Activated CD4-positive, alpha-beta T cell treated with anti-CD3 and anti-CD28 coated beads, Interleukin-2, amount 10 ng/mL, durations not matched to agents 7 days and 5 days (primary cell): Measurements from ENCODE around the gene WDR43. TPM values are rescaled to one million over a fixed set of nuclear protein-coding genes. Genes with fewer than 3 reads are reported as not detected.

Experiments used
- CTCF ChIA-PET: fragments of 350-600 bp; sonication (Branson Sonifier 250); formaldehyde crosslinking; loops from one replicate; lab custom pipeline; 2021; ENCODE audit warnings: antibody characterized with exemption; lab: Charles Lee
- POLR2A ChIA-PET: fragments of 350-600 bp; sonication (Branson Sonifier 250); formaldehyde crosslinking; loops from one replicate; lab custom pipeline; 2021; ENCODE audit warnings: antibody characterized with exemption; lab: Charles Lee
- DNase-seq: peaks from one replicate; pipeline ENCODE4 v3.0.0-alpha.2; 2020
- H3K27ac Mint-ChIP-seq: one replicate; pipeline ENCODE4 v1.8.0; 2021; ENCODE audit warnings: mild to moderate bottlenecking, moderate library complexity, mixed read lengths
- H3K27me3 Mint-ChIP-seq: one replicate; pipeline ENCODE4 v1.8.0; 2021; ENCODE audit warnings: mixed read lengths
- H3K36me3 Mint-ChIP-seq: one replicate; pipeline ENCODE4 v1.8.0; 2021; ENCODE audit warnings: low read depth, mixed read lengths
- H3K4me1 Mint-ChIP-seq: one replicate; pipeline ENCODE4 v1.8.0; 2021; ENCODE audit warnings: mixed read lengths
- H3K4me3 Mint-ChIP-seq: one replicate; pipeline ENCODE4 v1.8.0; 2021; ENCODE audit warnings: mild to moderate bottlenecking, moderate library complexity, mixed read lengths
- H3K9me3 Mint-ChIP-seq: one replicate; pipeline ENCODE4 v1.8.0; 2021; ENCODE audit warnings: mixed read lengths
- total RNA-seq, 2 experiments: library from RNA; stranded (reverse); gene quantifications; one replicate each; pipeline ENCODE4 v1.2.3, GENCODE V29; 2021

WDR43 gene
- total RNA-seq, 2 experiments from 2014 or later: 52.9 to 74.6 TPM

DNA sequence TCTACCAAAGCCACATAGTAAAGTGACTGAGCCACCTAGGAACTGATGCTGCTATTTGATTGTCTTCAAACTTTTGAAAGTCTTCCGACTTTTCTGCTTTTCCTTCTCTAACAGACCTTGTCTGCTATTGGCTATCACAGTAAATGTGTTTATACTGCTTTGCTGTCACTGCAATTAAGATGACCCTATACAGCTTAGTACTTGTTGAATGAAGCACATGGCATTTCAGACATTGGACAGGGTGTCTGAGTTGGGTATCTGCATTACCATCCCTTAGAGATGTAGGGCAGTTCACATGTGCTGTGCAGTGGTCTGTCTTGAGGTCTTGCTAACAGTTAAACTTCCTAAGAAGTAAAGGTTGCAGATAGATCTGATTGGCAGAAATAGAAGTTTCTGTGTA is 3.6 kb downstream of the WDR43 start:
- H3K36me3 Mint-ChIP-seq: peaks cover 17% of the 10 kb centered on the region
- H3K4me3 Mint-ChIP-seq: no peak overlapping the region
- no peak overlapping the region for H3K27ac Mint-ChIP-seq
- H3K27me3 Mint-ChIP-seq: no peaks in the 10 kb centered on the region
- H3K4me1 Mint-ChIP-seq: peaks cover 54% of the 10 kb centered on the region
- ChIA-PET POLR2A (no interaction called here), CTCF (no interaction called here)
- H3K9me3 Mint-ChIP-seq: no peaks in the 10 kb centered on the region
- no peak for DNase-seq

DNA sequence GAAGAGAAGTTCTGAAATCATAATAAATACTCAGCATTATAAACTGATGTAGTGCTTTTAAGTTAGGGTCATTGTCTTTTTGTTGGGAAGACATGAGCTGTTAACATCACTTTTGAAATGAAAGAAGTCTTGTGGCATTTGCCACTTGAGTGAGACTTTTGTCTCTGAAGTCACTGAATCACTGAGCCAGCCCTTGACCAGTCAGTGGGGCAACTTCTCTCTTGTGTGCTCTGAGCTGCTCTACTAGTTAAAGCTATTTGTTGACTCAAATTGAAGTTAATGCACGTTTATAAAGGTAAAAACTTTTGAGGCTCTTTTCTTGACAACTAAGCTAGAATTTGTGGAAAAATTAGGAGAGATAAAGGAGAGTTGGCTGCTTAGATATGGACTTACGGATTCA is 6.7 kb downstream of the WDR43 start:
- H3K36me3 Mint-ChIP-seq: peaks cover 27% of the 10 kb centered on the region
- CTCF ChIA-PET: interaction anchor here (0.9 to 1.6 kb wide), 2 partner anchors 19 to 30 kb away, joined by 3 read pairs; no protein-coding TSS in a partner anchor
- POLR2A ChIA-PET: no interaction called here
- H3K9me3 Mint-ChIP-seq: no peaks in the 10 kb centered on the region
- no peaks in the 10 kb centered on the region for H3K27me3 Mint-ChIP-seq
- H3K4me3 Mint-ChIP-seq: no peak overlapping the region
- DNase-seq: no peak
- H3K4me1 Mint-ChIP-seq: peaks cover 56% of the 10 kb centered on the region
- no peak overlapping the region for H3K27ac Mint-ChIP-seq

DNA sequence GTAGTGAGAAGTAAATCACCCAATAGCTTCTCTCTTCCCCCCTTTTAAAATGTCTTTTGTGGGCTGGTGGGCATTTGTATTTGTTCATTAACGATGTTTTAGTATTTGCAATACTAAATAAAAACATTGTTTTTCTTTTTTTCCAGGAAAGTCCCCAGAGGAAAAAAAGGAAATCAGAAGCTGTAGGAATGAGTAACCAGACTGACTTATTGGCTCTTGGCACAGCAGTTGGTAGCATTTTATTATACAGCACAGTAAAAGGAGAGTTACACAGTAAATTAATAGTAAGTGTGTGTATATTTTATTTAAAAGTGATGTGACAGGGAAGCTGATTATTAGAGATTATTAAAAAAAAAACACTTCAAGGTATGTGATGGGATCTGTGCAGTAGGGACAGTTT is 7.4 kb downstream of the WDR43 start:
- Mint-ChIP-seq H3K27me3 (no peaks in the 10 kb centered on the region), H3K36me3 (peaks cover 33% of the 10 kb centered on the region), H3K4me3 (no peak overlapping the region), H3K27ac (no peak overlapping the region), H3K4me1 (peaks cover 52% of the 10 kb centered on the region), H3K9me3 (no peaks in the 10 kb centered on the region)
- no peak for DNase-seq
- POLR2A ChIA-PET: no interaction called here
- CTCF ChIA-PET: interaction anchor here (0.6 to 1.6 kb wide), 4 partner anchors 13 to 113 kb away, joined by 3 read pairs; no protein-coding TSS in a partner anchor

DNA sequence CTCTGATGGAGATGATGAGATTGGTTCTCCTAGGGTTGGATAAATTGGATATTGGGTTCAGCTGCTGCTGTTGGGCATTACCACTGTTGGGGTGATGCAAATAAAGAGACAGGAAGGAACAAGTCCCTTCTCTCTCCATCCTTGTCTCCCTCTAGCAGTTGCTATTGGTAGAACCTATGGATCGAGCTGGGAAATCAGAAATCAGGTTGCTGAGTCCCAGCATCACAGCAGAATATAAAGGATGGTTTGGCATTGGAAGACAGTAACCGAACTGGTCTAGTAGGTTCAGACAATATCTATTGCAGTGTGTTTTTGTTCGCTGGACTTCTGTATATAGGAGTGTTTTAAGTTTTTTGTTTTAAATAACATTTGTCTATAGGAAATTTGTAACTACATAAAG is 8.1 kb downstream of the WDR43 start:
- Mint-ChIP-seq H3K4me3 (no peak overlapping the region), H3K4me1 (peaks cover 45% of the 10 kb centered on the region), H3K9me3 (no peaks in the 10 kb centered on the region), H3K36me3 (peaks cover 35% of the 10 kb centered on the region), H3K27ac (peak overlapping the region; percentile 22), H3K27me3 (no peaks in the 10 kb centered on the region)
- no peak for DNase-seq
- CTCF ChIA-PET: interaction anchor here (1.2 kb wide), 1 partner anchor 112 kb away, joined by 3 read pairs; no protein-coding TSS in a partner anchor
- POLR2A ChIA-PET: no interaction called here

DNA sequence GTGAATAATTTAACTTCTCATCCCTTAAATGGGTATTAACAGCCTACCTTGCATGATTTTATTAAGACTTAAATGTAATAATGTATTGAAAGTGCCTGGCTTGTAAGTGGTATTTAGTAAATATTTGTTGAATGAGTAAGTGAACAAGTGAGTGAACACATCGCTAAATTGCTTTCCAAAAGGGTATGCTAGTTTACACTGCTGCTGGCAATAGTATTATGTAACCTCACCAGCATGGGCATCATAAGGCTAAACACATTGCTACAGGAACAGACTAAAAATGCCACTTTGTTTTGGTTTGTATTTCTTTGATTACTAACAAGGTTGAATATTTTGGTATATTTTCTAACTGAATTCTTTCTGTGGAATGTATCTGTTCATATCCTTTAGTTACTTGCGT is 9.8 kb downstream of the WDR43 start:
- no peak overlapping the region for H3K27ac Mint-ChIP-seq
- ChIA-PET CTCF (interaction anchor here (1.0 to 1.6 kb wide), 2 partner anchors 15 to 23 kb away, joined by 3 read pairs; no protein-coding TSS in a partner anchor), POLR2A (no interaction called here)

DNA sequence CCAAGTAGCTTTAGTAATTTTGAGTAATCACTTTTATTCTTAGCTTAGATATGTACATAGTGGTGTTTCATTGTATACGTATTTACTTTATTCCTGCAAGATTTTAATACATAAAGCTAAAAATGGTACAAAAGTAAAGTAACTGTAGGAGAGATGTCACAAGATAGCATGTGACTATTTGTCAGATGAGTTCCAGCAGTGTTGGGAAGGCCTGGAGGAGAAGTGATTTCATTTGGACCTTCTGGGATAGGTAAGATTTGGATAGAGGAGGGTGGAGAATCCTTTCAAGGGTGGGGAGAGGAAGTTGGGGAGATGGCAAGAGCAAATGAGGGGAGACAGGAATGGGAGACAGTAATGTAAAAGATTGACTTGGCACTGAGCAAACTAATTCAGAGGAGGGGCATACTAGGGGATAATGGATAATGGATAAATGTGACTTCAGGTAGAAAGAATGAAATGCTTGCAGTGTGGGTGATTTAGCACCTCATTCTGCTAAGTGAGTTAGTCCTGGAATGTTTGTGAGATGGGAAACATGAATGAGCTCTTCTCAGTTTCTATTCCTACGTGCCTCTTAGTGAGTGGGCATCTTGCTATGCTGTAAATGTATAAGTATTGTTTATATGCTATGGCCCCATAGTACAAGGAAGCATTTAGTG is 10.5 kb downstream of the WDR43 start:
- Mint-ChIP-seq H3K9me3 (no peaks in the 10 kb centered on the region), H3K36me3 (peaks cover 52% of the 10 kb centered on the region), H3K27ac (no peak overlapping the region), H3K27me3 (no peaks in the 10 kb centered on the region), H3K4me1 (peaks cover 24% of the 10 kb centered on the region), H3K4me3 (no peak overlapping the region)
- CTCF ChIA-PET: interaction anchor here (0.6 to 1.6 kb wide), 3 partner anchors 12 to 39 kb away, joined by 3 to 6 read pairs (median 3); no protein-coding TSS in a partner anchor
- no peak for DNase-seq
- POLR2A ChIA-PET: no interaction called here

More for the DNA sequence above, 9.8 kb downstream of the WDR43 start:
- Mint-ChIP-seq H3K27me3 (no peaks in the 10 kb centered on the region), H3K4me1 (peaks cover 29% of the 10 kb centered on the region), H3K4me3 (no peak overlapping the region), H3K36me3 (peaks cover 46% of the 10 kb centered on the region), H3K9me3 (no peaks in the 10 kb centered on the region)
- no peak for DNase-seq

DNA sequence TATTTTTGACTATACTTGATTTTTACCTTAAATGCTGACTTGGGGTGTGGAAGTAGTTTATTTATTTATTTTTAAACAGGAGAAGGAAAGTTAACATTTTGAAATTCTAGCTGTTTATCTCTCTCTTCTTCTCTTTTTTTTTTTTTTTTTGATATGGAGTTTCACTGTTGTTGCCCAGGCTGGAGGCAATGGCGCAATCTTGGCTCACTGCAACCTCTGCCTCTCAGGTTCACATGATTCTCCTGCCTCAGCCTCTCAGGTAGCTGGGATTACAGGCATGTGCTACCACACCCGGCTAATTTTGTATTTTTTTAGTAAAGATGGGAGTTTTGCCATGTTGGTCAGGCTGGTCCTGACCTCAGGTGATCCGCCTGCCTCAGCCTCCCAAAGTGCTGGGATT is 11.1 kb downstream of the WDR43 start:
- Mint-ChIP-seq H3K4me1 (peaks cover 22% of the 10 kb centered on the region), H3K36me3 (peaks cover 56% of the 10 kb centered on the region), H3K9me3 (no peaks in the 10 kb centered on the region), H3K27me3 (no peaks in the 10 kb centered on the region), H3K27ac (no peak overlapping the region), H3K4me3 (no peak overlapping the region)
- no peak for DNase-seq
- CTCF ChIA-PET: interaction anchor here (0.6 to 1.6 kb wide), 3 partner anchors 11 to 40 kb away, joined by 3 to 6 read pairs (median 3); no protein-coding TSS in a partner anchor
- POLR2A ChIA-PET: no interaction called here

DNA sequence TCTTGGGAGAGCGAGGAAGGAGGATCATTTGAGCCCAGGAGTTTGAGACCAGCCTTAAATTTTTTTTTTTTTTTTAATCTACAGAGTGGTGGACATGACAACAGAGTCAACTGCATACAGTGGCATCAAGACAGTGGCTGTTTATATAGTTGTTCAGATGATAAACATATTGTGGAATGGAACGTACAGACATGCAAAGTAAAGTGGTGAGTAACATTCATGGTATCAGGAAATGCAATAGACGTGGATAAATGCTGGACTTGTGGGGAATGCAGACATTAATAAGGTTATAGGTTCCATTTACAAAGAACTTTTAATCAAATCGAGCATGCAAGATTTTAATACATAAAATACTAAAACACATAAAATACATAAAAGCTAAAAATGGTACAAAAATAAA is 11.9 kb downstream of the WDR43 start:
- no peak for DNase-seq
- Mint-ChIP-seq H3K4me3 (no peak overlapping the region), H3K9me3 (no peaks in the 10 kb centered on the region), H3K27ac (no peak overlapping the region), H3K36me3 (peaks cover 53% of the 10 kb centered on the region), H3K4me1 (peaks cover 14% of the 10 kb centered on the region), H3K27me3 (no peaks in the 10 kb centered on the region)
- POLR2A ChIA-PET: no interaction called here
- CTCF ChIA-PET: interaction anchor here (1.3 kb wide), 1 partner anchor 11 kb away, joined by 3 read pairs; no protein-coding TSS in a partner anchor

DNA sequence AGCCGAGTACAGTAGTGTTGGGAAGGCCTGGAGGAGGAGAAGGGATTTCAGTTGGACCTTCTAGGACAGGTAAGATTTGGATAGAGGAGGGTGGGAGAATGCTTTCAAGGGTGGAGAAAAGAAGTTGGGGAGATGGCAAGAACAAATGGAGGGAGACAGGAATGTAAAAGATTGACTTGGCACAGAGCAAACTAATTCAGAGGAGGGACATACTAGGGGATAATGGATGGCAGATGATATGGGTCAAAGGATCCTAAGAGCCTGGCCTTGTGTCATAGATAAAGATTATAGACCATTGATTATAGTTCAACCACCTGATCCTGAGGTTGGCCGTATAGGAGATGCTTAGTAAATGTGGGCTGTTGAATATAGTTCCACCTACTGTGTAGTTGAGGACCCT is 12.4 kb downstream of the WDR43 start:
- Mint-ChIP-seq H3K4me1 (peaks cover 12% of the 10 kb centered on the region), H3K4me3 (no peak overlapping the region), H3K27me3 (no peaks in the 10 kb centered on the region), H3K9me3 (no peaks in the 10 kb centered on the region), H3K27ac (no peak overlapping the region), H3K36me3 (peaks cover 51% of the 10 kb centered on the region)
- DNase-seq: no peak
- CTCF ChIA-PET: no interaction called here
- POLR2A ChIA-PET: no interaction called here

DNA sequence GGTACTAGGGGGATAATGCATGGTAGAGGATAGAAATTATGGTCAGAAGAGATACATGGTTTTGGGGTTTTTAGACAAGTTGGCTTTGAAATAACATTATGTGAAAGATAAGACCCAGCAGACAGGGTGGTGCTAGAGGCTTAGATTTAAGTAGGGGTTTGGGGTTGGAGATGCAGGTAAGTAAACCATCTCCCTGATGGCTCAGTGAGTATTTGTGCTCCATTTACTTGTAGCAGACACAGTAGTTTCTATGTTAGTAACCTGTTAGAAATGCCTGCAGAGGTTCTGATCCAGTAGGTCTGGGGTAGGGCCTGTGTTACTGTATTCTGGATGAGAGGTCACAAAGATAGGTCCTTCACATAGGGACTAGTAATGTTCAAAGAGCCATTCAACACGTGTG is 13.7 kb downstream of the WDR43 start:
- H3K36me3 Mint-ChIP-seq: peaks cover 50% of the 10 kb centered on the region
- no peak for DNase-seq
- H3K27ac Mint-ChIP-seq: no peak overlapping the region
- H3K4me3 Mint-ChIP-seq: no peak overlapping the region
- POLR2A ChIA-PET: no interaction called here
- CTCF ChIA-PET: interaction anchor here (0.6 kb wide), 2 partner anchors 26 to 920 kb away, joined by 4 read pairs; no protein-coding TSS in a partner anchor
- no peaks in the 10 kb centered on the region for H3K27me3 Mint-ChIP-seq
- H3K9me3 Mint-ChIP-seq: no peaks in the 10 kb centered on the region
- H3K4me1 Mint-ChIP-seq: peaks cover 12% of the 10 kb centered on the region

DNA sequence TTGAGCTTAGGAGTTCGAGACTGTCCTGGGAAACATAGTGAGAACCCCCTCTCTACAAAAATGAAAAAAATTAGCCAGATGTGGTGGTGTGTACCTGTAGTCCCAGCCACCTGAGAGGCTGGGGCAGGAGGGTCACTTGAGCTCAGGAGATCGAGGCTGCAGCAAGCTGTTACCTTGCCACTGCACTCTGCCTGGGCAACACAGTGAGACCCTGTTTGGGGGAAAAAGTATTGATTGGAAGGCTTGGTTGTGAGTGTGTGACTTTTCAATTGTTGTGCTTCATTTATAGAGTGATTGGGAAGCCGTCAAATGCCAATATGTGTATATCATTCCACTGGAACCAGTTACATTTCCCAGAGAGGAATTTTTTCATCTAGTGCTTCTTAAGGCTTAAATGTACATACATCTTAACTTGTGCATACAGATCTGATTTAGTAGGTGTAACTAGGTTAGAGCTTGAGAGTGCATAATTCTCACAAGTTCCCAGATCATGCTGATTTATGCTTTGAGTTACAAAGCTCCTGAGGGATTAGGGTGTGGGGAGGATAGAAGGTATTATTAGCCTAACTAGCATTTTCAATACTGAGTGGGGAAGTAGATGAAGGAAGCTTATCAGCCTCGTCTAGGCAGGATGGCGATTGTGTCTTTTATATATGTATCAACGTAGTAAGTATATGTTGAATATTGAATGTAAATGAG is 15.3 kb downstream of the WDR43 start:
- DNase-seq: no peak
- Mint-ChIP-seq H3K4me3 (no peak overlapping the region), H3K36me3 (peaks cover 55% of the 10 kb centered on the region), H3K9me3 (no peaks in the 10 kb centered on the region), H3K4me1 (peaks cover 12% of the 10 kb centered on the region), H3K27me3 (no peaks in the 10 kb centered on the region), H3K27ac (no peak overlapping the region)
- ChIA-PET POLR2A (no interaction called here), CTCF (interaction anchor here (0.8 to 1.7 kb wide), 6 partner anchors 14 to 334 kb away, joined by 3 read pairs; partner anchors contain the start of gene WDR43)

DNA sequence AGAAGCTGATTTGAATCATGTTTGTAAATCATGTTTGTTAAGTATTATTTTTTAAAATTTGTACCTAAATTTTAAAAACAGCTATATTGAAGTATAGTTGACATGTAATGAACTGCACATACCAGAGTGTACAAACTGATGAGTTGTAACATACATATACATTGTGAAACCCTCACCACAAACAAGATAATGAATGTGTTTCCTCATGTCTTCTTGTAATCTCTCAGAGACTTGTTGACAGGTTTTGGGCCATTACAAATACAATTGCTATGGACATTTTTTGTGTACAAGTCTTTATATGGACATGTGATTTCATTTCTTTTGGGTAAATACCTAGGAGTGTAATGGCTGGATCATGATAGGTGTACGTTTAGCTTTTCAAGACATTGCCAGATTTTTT is 21.5 kb downstream of the WDR43 start:
- ChIA-PET CTCF (interaction anchor here (0.8 to 1.2 kb wide), 2 partner anchors 13 to 52 kb away, joined by 3 to 4 read pairs; no protein-coding TSS in a partner anchor), POLR2A (interaction anchor here (1.0 kb wide), 1 partner anchor 19 kb away, joined by 8 read pairs; no protein-coding TSS in a partner anchor)
- H3K9me3 Mint-ChIP-seq: no peaks in the 10 kb centered on the region
- peaks cover 16% of the 10 kb centered on the region for H3K4me1 Mint-ChIP-seq
- DNase-seq: no peak
- no peak overlapping the region for H3K4me3 Mint-ChIP-seq
- peaks cover 39% of the 10 kb centered on the region for H3K36me3 Mint-ChIP-seq
- H3K27ac Mint-ChIP-seq: no peak overlapping the region
- no peaks in the 10 kb centered on the region for H3K27me3 Mint-ChIP-seq

DNA sequence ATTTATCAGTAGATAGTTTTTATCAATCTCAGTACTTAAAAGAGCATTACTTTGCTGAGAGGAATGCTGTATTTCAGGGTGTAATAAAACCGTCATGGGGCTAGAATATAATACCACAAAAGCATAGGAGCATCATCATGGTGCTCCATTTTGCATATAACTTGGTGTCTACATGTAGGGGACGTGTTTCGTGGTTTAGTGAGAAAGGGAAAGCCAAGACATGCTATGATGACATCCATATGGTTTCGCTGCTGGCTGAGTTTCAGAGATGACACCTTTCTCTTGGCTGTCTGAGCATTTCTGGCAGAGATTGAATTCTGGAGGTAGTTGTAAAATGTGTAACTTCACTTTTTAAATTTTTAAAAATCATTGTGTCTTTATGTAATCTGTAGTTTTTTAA is 32.4 kb downstream of the WDR43 start:
- ChIA-PET POLR2A (no interaction called here), CTCF (interaction anchor here (1.1 kb wide), 1 partner anchor 23 kb away, joined by 3 read pairs; no protein-coding TSS in a partner anchor)
- no peak overlapping the region for H3K27ac Mint-ChIP-seq

More for the DNA sequence above, 32.4 kb downstream of the WDR43 start:
- Mint-ChIP-seq H3K4me1 (peaks cover 2% of the 10 kb centered on the region), H3K9me3 (no peaks in the 10 kb centered on the region), H3K36me3 (peaks cover 73% of the 10 kb centered on the region), H3K27me3 (no peaks in the 10 kb centered on the region), H3K4me3 (no peak overlapping the region)
- DNase-seq: no peak
